Neural progenitor cell (in vitro differentiated cells): Measurements from ENCODE around the gene LILRB2. TPM values are rescaled to one million over a fixed set of nuclear protein-coding genes. Genes with fewer than 3 reads are reported as not detected.
"Not testable (repeated sequence)": the region's sequence is repeated elsewhere in the genome, so short reads cannot be mapped to it uniquely, and the experiment has no call there.

Source experiments
- DNase-seq: peaks from one replicate; pipeline ENCODE4 v3.0.0-alpha.2; 2016; ENCODE audit warnings: low spot score
- H2AFZ ChIP-seq: fragments of 200-600 bp; sonication (generic); replicated peaks from 2 replicates; pipeline ENCODE4 v1.6.1; 2016; ENCODE audit warnings: antibody characterized with exemption
- H3F3A ChIP-seq: fragments of 200-600 bp; sonication (generic); 2 replicates; pipeline ENCODE4 v1.6.1; 2016; ENCODE audit warnings: antibody characterized with exemption, low read depth
- H3K27ac ChIP-seq: fragments of 200-600 bp; sonication (generic); 2 replicates; pipeline ENCODE4 v1.5.1; 2016; ENCODE audit warnings: mild to moderate bottlenecking
- H3K27me3 ChIP-seq: fragments of 200-600 bp; sonication (generic); 2 replicates; pipeline ENCODE4 v1.6.1; 2016; ENCODE audit warnings: mild to moderate bottlenecking, moderate library complexity
- H3K36me3 ChIP-seq: fragments of 200-600 bp; sonication (generic); 2 replicates; pipeline ENCODE4 v1.5.1; 2016
- H3K4me1 ChIP-seq: fragments of 200-600 bp; sonication (generic); 2 replicates; pipeline ENCODE4 v1.6.1; 2016; ENCODE audit warnings: mixed run types
- H3K4me2 ChIP-seq: fragments of 200-600 bp; sonication (generic); 2 replicates; pipeline ENCODE4 v1.6.1; 2016
- H3K4me3 ChIP-seq: fragments of 200-600 bp; sonication (generic); 2 replicates; pipeline ENCODE4 v1.5.1; 2016
- H3K79me2 ChIP-seq: fragments of 200-600 bp; sonication (generic); 2 replicates; pipeline ENCODE4 v1.6.1; 2016; ENCODE audit warnings: low read depth
- H3K9ac ChIP-seq: fragments of 200-600 bp; sonication (generic); 2 replicates; pipeline ENCODE4 v1.6.1; 2016
- H3K9me3 ChIP-seq: fragments of 200-600 bp; sonication (generic); 2 replicates; pipeline ENCODE4 v1.5.1; 2016; ENCODE audit warnings: low read depth
- H4K20me1 ChIP-seq: fragments of 200-600 bp; sonication (generic); 2 replicates; pipeline ENCODE4 v1.6.1; 2016; ENCODE audit warnings: low read depth
- H3K27ac Mint-ChIP-seq: 3 replicates; pipeline ENCODE4 v1.8.0; 2021; ENCODE audit warnings: mixed read lengths
- H3K27me3 Mint-ChIP-seq: 2 replicates; pipeline ENCODE4 v1.8.0; 2022; ENCODE audit warnings: low read depth, mild to moderate bottlenecking, inconsistent platforms, moderate library complexity, mixed read lengths; ENCODE audit not compliant: insufficient read depth
- H3K36me3 Mint-ChIP-seq: 3 replicates; pipeline ENCODE4 v1.8.0; 2021; ENCODE audit warnings: mixed read lengths
- H3K4me1 Mint-ChIP-seq: 3 replicates; pipeline ENCODE4 v1.8.0; 2021; ENCODE audit warnings: mixed read lengths
- H3K4me3 Mint-ChIP-seq: 3 replicates; pipeline ENCODE4 v1.8.0; 2021; ENCODE audit warnings: mild to moderate bottlenecking, moderate library complexity, mixed read lengths
- H3K9me3 Mint-ChIP-seq: 3 replicates; pipeline ENCODE4 v1.8.0; 2020; ENCODE audit warnings: mixed read lengths
- EZH2 ChIP-seq: fragments of 200-600 bp; sonication (generic); IDR thresholded peaks from 2 replicates; pipeline ENCODE4 v1.6.1; 2017; ENCODE audit warnings: antibody characterized with exemption, mild to moderate bottlenecking, moderate library complexity
- EZH2phosphoT487 ChIP-seq: fragments of 200-600 bp; sonication (generic); IDR thresholded peaks from 2 replicates; pipeline ENCODE4 v1.6.1; 2017; ENCODE audit warnings: antibody characterized with exemption
- total RNA-seq: library from RNA; depleted of rRNA; stranded (reverse); fragments of >200 nt; gene quantifications from 2 replicates; pipeline ENCODE4 v1.2.3, GENCODE V29; 2015; ENCODE audit warnings: low replicate concordance
- TF ChIP-seq, protein P1 (sequence below): fragments of 200-600 bp; sonication (generic); IDR thresholded peaks from 2 replicates; pipeline ENCODE4 v1.5.1; 2017; ENCODE audit warnings: antibody characterized with exemption, mild to moderate bottlenecking

LILRB2 gene
- total RNA-seq, 1 donor from 2014 or later: not detected

DNA sequence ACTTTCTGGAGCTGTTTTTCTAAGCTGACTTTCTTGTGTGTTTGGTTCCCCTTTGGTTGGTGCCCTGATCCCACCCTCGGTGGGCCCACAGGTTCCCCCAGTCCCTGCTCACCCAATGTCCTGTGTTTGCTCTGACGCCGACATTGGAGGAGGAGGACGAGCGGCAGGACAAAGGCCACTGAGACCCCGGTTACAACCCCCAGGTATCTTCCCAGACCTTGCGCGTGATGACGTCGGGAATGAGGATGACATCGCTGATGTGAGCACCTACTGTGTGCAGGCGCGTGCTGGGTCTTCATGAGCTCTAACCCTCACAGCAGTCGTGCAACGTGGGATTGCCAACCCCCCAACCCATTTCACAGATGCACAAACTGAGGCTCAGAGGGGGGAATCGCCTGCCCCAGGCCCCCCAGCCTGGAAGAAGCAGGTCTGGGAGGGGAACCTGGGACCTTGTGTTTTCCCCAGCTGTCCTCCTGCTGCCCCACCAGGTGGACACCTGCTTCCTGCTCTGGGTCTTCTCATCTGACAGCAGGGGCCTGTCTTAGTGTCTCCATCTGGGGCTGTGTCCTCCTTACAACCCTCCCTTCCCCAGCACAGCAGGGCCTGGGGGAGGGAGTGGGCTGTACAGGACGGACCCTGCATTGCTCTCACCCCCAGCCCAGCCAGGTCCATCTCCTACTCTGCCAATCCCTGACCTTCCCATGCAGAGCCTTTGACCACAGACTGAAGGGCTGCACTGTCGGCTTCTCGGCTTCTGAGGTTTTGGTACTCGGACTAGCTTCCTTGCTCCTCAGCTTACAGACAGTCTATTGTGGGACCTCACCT, 33.6 kb downstream of the LILRB2 start:
- no peak overlapping the region for H2AFZ ChIP-seq
- no peaks in the 10 kb centered on the region for H3K36me3 Mint-ChIP-seq
- no peak overlapping the region for H3K27ac ChIP-seq
- no peak for TF ChIP-seq EZH2phosphoT487
- no peak for TF ChIP-seq EZH2
- TF ChIP-seq, protein P1, sequence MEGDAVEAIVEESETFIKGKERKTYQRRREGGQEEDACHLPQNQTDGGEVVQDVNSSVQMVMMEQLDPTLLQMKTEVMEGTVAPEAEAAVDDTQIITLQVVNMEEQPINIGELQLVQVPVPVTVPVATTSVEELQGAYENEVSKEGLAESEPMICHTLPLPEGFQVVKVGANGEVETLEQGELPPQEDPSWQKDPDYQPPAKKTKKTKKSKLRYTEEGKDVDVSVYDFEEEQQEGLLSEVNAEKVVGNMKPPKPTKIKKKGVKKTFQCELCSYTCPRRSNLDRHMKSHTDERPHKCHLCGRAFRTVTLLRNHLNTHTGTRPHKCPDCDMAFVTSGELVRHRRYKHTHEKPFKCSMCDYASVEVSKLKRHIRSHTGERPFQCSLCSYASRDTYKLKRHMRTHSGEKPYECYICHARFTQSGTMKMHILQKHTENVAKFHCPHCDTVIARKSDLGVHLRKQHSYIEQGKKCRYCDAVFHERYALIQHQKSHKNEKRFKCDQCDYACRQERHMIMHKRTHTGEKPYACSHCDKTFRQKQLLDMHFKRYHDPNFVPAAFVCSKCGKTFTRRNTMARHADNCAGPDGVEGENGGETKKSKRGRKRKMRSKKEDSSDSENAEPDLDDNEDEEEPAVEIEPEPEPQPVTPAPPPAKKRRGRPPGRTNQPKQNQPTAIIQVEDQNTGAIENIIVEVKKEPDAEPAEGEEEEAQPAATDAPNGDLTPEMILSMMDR: no peak
- no peak overlapping the region for H3K9ac ChIP-seq
- H3K9me3 ChIP-seq: no peaks in the 10 kb centered on the region
- no peak overlapping the region for H3K4me3 Mint-ChIP-seq
- peaks cover 12% of the 10 kb centered on the region for H3K4me1 Mint-ChIP-seq
- H3K4me2 ChIP-seq: no peak overlapping the region
- no peak overlapping the region for H3K27ac Mint-ChIP-seq
- H3K36me3 ChIP-seq: no peaks in the 10 kb centered on the region
- H3K79me2 ChIP-seq: no peaks in the 10 kb centered on the region
- peaks cover 16% of the 10 kb centered on the region for H3K27me3 Mint-ChIP-seq
- H3K9me3 Mint-ChIP-seq: no peaks in the 10 kb centered on the region
- no peak overlapping the region for H3K4me3 ChIP-seq
- no peaks in the 10 kb centered on the region for H3F3A ChIP-seq
- H3K4me1 ChIP-seq: no peaks in the 10 kb centered on the region
- DNase-seq: no peak
- peaks cover 16% of the 10 kb centered on the region for H3K27me3 ChIP-seq
- H4K20me1 ChIP-seq: no peaks in the 10 kb centered on the region

DNA sequence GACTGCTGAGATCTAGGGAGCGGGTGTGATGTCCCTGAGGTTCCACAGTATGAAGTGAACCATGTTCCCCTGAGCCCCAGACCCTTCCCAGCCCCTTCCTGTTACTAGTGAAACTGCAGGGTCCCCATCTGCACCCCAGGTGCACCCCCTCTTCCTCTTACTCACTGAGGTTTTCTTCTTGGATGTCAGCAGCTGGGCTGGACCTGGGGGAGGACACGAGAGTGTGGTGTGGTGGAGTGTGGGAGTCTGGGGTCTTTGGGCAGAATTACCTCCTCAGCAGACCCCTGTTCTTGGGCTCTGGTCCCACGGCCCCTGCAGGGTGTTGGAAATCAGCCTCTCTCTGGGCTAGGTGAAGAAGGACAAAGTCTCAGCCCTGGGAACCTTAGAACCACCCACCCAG, 35.0 kb downstream of the LILRB2 start:
- Histone ChIP-seq H3K9ac (no peak overlapping the region), H3K9me3 (no peaks in the 10 kb centered on the region), H3K4me2 (no peak overlapping the region), H3F3A (no peaks in the 10 kb centered on the region), H3K27ac (no peak overlapping the region), H2AFZ (no peak overlapping the region), H3K27me3 (peaks cover 16% of the 10 kb centered on the region), H3K36me3 (no peaks in the 10 kb centered on the region), H3K79me2 (no peaks in the 10 kb centered on the region), H3K4me3 (no peak overlapping the region), H3K4me1 (no peaks in the 10 kb centered on the region), H4K20me1 (no peaks in the 10 kb centered on the region)
- H3K4me3 Mint-ChIP-seq: no peak overlapping the region
- DNase-seq: no peak
- H3K9me3 Mint-ChIP-seq: no peaks in the 10 kb centered on the region
- peaks cover 14% of the 10 kb centered on the region for H3K27me3 Mint-ChIP-seq
- no peaks in the 10 kb centered on the region for H3K36me3 Mint-ChIP-seq
- H3K4me1 Mint-ChIP-seq: peaks cover 12% of the 10 kb centered on the region
- TF ChIP-seq EZH2 (no peak), EZH2phosphoT487 (no peak)
- TF ChIP-seq, protein P1: no peak
- H3K27ac Mint-ChIP-seq: no peak overlapping the region

GRCh38 chr19:54243809-54244208, 37.1 kb downstream of the LILRB2 start:
- not testable (repeated sequence) for H3K9me3 Mint-ChIP-seq, H3K36me3 ChIP-seq, DNase-seq, H3K4me3 ChIP-seq, H3K27ac Mint-ChIP-seq, H3K9me3 ChIP-seq, H3K4me2 ChIP-seq, H3F3A ChIP-seq, H3K27me3 ChIP-seq, H3K4me3 Mint-ChIP-seq, H3K79me2 ChIP-seq, H3K4me1 Mint-ChIP-seq, H3K4me1 ChIP-seq, H4K20me1 ChIP-seq, H3K9ac ChIP-seq, H2AFZ ChIP-seq, H3K27ac ChIP-seq, H3K36me3 Mint-ChIP-seq
- H3K27me3 Mint-ChIP-seq: peaks cover 11% of the 10 kb centered on the region

DNA sequence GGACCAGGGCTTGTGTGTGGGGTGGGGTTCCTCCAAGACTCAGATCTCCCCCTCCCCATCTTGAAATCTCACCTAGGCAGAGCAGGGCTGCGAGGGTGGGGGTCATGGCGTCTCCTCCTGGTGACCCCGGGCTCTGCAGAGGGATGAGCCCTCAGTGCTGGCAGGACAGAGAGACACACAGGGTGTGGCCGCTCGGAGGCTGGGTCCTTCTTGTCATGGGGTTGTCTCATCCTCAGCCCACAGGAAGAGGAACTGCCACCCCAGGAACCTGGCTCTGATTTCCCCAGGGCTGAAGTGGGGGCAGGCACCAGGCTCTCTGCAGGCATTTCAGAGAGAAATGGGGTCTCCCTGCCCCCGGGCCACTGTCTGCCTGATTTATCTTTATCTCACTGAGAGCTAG, 38.3 kb downstream of the LILRB2 start, which contains the start of gene LILRA6:
LILRA6 (minus strand) TSS at position 145 of the 400 bp plus-strand sequence.
- not testable (repeated sequence) for H3F3A ChIP-seq, H3K4me1 ChIP-seq, H3K9ac ChIP-seq, H3K4me3 Mint-ChIP-seq, H3K4me3 ChIP-seq, H3K4me2 ChIP-seq, H3K4me1 Mint-ChIP-seq, H3K79me2 ChIP-seq, H2AFZ ChIP-seq, H3K36me3 Mint-ChIP-seq, H3K9me3 ChIP-seq, H3K27ac ChIP-seq, H4K20me1 ChIP-seq, H3K27me3 ChIP-seq, H3K9me3 Mint-ChIP-seq, H3K36me3 ChIP-seq, H3K27ac Mint-ChIP-seq, DNase-seq
- H3K27me3 Mint-ChIP-seq: peaks cover 15% of the 10 kb centered on the region

- H3K4me3 Mint-ChIP-seq, H3K27ac Mint-ChIP-seq, H3K9me3 ChIP-seq, H3K4me2 ChIP-seq, H3K9ac ChIP-seq, H3K36me3 ChIP-seq, H4K20me1 ChIP-seq, H3K27ac ChIP-seq, H3K4me1 ChIP-seq, H3K27me3 ChIP-seq, H3K79me2 ChIP-seq, H3K4me1 Mint-ChIP-seq, H3F3A ChIP-seq, H3K4me3 ChIP-seq, H2AFZ ChIP-seq, H3K36me3 Mint-ChIP-seq, DNase-seq, H3K9me3 Mint-ChIP-seq: not testable (repeated sequence)
- H3K27me3 Mint-ChIP-seq: peaks cover 15% of the 10 kb centered on the region
Observed at GRCh38 chr19:54242234-54242633, 38.7 kb downstream of the LILRB2 start.

GRCh38 chr19:54240372-54241336, 40.3 kb downstream of the LILRB2 start:
- DNase-seq, H3F3A ChIP-seq, H3K9me3 Mint-ChIP-seq, H3K9me3 ChIP-seq, H3K36me3 Mint-ChIP-seq, H3K4me1 ChIP-seq, H3K4me1 Mint-ChIP-seq, H3K36me3 ChIP-seq, H2AFZ ChIP-seq, H3K79me2 ChIP-seq, H3K27ac ChIP-seq, H3K4me3 Mint-ChIP-seq, H3K9ac ChIP-seq, H4K20me1 ChIP-seq, H3K4me3 ChIP-seq, H3K4me2 ChIP-seq, H3K27ac Mint-ChIP-seq: not testable (repeated sequence)
- peaks cover 12% of the 10 kb centered on the region for H3K27me3 Mint-ChIP-seq
- peaks cover 25% of the 10 kb centered on the region for H3K27me3 ChIP-seq
